Lower leg skin (tissue), 4 donors: ENCODE data around the gene SNX24. TPM values are rescaled to one million over a fixed set of nuclear protein-coding genes. Genes with fewer than 3 reads are reported as not detected.

Experiments
- DNase-seq, 2 donors: peaks; one replicate each; pipeline ENCODE4 v3.0.0-alpha.2; 2019; ENCODE audit warnings: low spot score in 2 of 2
- H3K4me3 ChIP-seq: fragments of 200-600 bp; sonication (generic); 2 replicates; pipeline ENCODE4 v1.5.1; 2017; ENCODE audit warnings: mild to moderate bottlenecking, low read depth; ENCODE audit not compliant: poor library complexity, severe bottlenecking
- POLR2A ChIP-seq, 2 donors: fragments of 450-650 bp; IDR thresholded peaks; one replicate each; pipeline ENCODE4 v1.6.1; 2016 to 2017; ENCODE audit warnings: antibody characterized with exemption in 2 of 2, mild to moderate bottlenecking in 1 of 2, moderate library complexity in 1 of 2
- WGBS, 2 donors: methylation state at CpG; one replicate each; pipeline ENCODE4 v1.1.5; 2018; 5-methylcytosine and 5-hydroxymethylcytosine counted together
- intact Hi-C: fragments of 100-400 bp; cut with DNase I; formaldehyde crosslinking; loops from one replicate; pipeline ENCODE4 v1.15.0; 2023; ENCODE audit warnings: low total_unique reads
- total RNA-seq, 4 donors: library from RNA; depleted of rRNA; stranded (reverse); fragments of >200 nt; gene quantifications; one replicate each; pipeline ENCODE4 v1.1.0, GENCODE V29; 2016
- TF ChIP-seq, protein P1 (sequence below), 3 donors: fragments of 450-650 bp; IDR thresholded peaks; one replicate each; pipeline ENCODE4 v1.5.1; 2016; ENCODE audit warnings: antibody characterized with exemption in 3 of 3, mild to moderate bottlenecking in 3 of 3, moderate library complexity in 2 of 3

The SNX24 gene
- total RNA-seq, 4 donors from 2014 or later: 20.1 to 28.1 (median 20.9) TPM

DNA sequence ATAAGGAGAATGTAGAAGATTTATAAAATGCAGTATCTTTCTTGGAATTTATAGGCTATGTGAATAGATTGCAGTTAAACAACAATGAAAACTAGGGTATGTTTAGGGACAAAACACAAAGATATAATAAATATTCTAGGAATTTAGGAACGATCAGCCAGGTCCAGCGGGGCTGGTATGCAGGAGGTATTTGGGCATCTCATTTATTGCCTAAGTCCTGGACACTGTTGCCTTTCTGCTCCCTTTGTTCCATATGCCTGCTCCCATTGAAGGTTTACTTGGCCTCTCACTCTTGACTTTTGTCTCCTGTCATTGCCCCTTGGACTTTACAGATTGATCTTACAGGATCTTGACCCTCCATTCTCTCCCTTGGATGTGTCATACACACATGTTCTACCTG lies 55.9 kb downstream of the SNX24 start:
- no peak overlapping the region for H3K4me3 ChIP-seq
- no peak for TF ChIP-seq POLR2A (IDR thresholded peaks at IDR 0.05)
- TF ChIP-seq, protein P1, sequence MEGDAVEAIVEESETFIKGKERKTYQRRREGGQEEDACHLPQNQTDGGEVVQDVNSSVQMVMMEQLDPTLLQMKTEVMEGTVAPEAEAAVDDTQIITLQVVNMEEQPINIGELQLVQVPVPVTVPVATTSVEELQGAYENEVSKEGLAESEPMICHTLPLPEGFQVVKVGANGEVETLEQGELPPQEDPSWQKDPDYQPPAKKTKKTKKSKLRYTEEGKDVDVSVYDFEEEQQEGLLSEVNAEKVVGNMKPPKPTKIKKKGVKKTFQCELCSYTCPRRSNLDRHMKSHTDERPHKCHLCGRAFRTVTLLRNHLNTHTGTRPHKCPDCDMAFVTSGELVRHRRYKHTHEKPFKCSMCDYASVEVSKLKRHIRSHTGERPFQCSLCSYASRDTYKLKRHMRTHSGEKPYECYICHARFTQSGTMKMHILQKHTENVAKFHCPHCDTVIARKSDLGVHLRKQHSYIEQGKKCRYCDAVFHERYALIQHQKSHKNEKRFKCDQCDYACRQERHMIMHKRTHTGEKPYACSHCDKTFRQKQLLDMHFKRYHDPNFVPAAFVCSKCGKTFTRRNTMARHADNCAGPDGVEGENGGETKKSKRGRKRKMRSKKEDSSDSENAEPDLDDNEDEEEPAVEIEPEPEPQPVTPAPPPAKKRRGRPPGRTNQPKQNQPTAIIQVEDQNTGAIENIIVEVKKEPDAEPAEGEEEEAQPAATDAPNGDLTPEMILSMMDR (IDR thresholded peaks at IDR 0.05): no peak
- WGBS, 2 donors: 88 to 89% methylated on average over 2 of the region's 2 CpGs
- intact Hi-C loops: no loop called here
- DNase-seq: no peak

DNA sequence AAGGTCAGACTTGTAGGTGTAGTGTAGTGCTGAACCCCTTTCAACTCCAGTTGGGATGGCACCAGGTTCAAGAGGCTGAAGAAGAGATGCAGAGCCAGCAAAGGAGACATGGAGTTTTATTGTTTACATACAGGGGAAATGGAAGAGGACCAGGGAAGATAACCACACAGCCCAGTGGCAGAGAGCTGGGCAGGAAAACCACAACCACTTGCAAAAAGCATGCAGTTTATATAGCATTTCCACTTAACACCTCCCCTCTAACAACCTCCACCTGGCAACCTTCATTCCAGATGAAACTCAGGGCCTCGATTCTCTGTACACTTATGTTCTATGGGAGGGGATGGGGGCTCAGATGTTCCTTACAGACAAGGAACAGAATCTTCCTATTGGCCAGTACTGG lies 56.9 kb downstream of the SNX24 start:
- TF ChIP-seq POLR2A (IDR thresholded peaks at IDR 0.05): no peak
- TF ChIP-seq, protein P1 (IDR thresholded peaks at IDR 0.05): no peak
- no peak for DNase-seq
- intact Hi-C loops: no loop called here
- H3K4me3 ChIP-seq: no peak overlapping the region
- 60 to 78% methylated on average over 1 of the region's 1 CpG for WGBS, 2 donors

DNA sequence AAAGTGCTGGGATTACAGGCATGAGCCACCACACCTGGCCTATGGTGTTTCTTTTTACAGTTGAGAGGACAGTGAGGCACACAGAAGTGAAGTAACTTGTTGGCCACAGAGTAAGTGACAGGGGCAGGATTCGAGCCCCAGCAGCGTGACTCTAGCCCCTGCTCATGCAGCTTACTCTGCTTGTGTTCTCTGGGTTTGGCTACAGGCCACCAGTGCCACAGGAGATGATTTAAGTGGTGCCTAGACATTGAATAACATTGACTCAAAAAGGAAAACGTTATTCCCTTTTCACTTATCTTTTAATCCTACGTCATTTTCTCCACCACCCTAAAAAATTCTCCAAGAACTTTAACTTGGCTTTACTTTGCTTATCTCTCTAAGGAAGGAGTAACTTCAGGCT lies 61.4 kb downstream of the SNX24 start:
- DNase-seq: no peak
- 51 to 55% methylated on average over 4 of the region's 4 CpGs for WGBS, 2 donors
- intact Hi-C loops: no loop called here

DNA sequence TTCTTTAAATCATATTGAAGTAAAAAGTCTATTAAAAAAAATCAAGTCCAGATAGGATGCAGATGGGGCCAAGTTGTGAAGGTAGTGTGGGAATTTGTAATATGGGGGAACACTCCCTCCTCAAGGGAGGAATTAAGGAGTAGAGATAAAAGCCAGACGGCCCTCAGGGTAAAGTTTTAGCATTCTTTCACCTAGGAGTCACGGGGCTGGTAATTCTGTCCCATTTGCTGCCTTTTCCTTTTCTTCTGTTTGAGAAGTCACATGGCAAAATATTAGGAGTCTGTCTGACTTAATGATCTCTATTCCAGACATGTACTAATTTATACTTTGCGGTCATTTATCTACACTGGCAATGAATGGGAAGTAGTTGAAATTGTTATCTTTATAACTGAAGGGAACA lies 61.9 kb downstream of the SNX24 start:
- intact Hi-C loops: no loop called here
- H3K4me3 ChIP-seq: no peak overlapping the region
- no peak for TF ChIP-seq POLR2A (IDR thresholded peaks at IDR 0.05)
- TF ChIP-seq, protein P1 (IDR thresholded peaks at IDR 0.05): no peak
- 44 to 49% methylated on average over 3 of the region's 3 CpGs for WGBS, 2 donors
- DNase-seq: no peak

More for the DNA sequence above, 61.4 kb downstream of the SNX24 start:
- no peak for TF ChIP-seq POLR2A (IDR thresholded peaks at IDR 0.05)
- H3K4me3 ChIP-seq: no peak overlapping the region

DNA sequence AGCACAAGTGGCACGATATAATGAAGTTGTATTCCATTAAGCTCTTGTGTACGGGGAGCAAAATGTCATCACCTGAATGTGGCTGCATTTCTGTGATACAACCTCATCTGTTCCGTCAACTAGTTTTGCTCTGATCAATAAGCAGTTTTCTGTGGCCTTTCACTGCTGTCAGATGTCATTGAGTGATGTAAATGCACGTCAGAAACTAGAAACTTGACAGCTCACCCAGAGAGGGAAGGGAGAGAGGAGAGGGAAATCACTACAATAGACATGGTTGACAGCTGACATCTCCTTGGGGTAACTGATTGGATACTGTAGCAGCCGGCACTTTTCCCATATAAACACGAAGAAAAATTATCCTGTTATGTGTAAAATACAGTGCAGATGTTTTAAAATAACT lies 62.7 kb downstream of the SNX24 start:
- H3K4me3 ChIP-seq: no peak overlapping the region
- no peak for DNase-seq
- TF ChIP-seq, protein P1 (IDR thresholded peaks at IDR 0.05): no peak
- TF ChIP-seq POLR2A (IDR thresholded peaks at IDR 0.05): no peak
- WGBS, 2 donors: 80 to 83% methylated on average over 6 of the region's 6 CpGs
- intact Hi-C loops: no loop called here

DNA sequence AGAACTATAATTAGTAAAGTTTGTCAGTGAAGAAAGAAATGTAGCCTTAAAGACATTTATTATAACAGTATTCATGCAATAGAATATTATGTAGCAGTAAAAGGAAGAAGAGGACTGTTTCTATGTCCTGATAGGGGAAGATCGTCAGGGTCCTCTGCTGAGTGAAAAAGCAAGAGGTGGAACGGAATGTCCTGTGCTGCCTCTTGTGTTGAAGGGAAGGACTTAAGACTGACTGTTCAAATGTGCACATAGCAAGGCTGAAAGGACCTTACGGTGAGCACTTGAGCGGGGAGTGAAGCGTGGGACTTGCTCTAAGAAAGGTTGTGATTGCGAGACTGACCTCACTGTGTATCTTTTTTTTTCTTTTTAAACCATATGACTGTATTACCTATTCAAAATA lies 63.2 kb downstream of the SNX24 start:
- intact Hi-C loops: no loop called here
- H3K4me3 ChIP-seq: no peak overlapping the region
- TF ChIP-seq, protein P1 (IDR thresholded peaks at IDR 0.05): no peak
- TF ChIP-seq POLR2A (IDR thresholded peaks at IDR 0.05): no peak
- DNase-seq: no peak
- WGBS, 2 donors: 89 to 91% methylated on average over 6 of the region's 6 CpGs
